Kidney glomerular epithelial cell (primary cell): Measurements from ENCODE around the gene CACNA1C.
"Not testable (repeated sequence)": the region's sequence is repeated elsewhere in the genome, so short reads cannot be mapped to it uniquely, and the experiment has no call there.

Experiments
- DNase-seq: peaks from one replicate; lab custom pipeline; 2025; lab: John Stamatoyannopoulos, UW

The CACNA1C gene

DNA sequence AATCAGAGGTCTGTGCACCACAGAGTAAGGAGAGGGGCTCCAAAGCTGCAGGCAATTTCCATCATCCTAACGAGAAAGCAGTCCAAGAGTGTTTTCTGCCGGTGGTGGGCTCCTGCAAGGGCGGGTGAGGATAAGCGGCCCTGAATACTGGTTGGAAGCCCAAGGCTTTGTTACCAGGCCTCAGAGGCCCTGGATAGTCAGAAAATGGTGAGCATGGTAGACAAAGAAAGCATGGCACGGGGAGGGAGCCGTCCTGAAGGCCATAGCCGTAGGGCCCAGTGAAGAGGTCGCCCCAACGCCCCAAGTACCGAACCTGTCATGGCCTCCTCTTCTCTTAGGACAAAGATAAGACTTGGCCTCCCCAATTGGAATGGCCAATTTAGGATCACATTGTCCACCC lies 435.3 kb downstream of the CACNA1C start:
- DNase-seq: no peak

DNA sequence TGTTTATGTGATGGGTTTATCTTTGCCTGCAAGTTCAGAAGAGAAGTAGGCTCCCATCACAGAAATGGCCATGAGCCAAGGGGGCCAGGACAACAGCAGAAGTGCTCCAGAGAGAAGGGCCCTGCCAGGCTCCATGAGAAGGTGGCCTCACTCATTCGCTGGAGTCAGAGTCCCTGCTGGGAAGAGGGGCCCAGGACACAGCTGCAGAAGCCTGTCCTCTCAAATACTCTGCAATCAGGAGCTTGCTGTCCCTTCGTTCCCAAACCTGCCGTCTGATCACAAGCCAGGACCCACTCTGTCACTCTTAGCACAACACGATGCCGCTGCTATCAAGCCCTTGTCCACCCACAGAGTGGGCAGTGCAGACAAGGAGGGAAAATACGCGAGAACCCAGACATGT lies 435.8 kb downstream of the CACNA1C start:
- no peak for DNase-seq

DNA sequence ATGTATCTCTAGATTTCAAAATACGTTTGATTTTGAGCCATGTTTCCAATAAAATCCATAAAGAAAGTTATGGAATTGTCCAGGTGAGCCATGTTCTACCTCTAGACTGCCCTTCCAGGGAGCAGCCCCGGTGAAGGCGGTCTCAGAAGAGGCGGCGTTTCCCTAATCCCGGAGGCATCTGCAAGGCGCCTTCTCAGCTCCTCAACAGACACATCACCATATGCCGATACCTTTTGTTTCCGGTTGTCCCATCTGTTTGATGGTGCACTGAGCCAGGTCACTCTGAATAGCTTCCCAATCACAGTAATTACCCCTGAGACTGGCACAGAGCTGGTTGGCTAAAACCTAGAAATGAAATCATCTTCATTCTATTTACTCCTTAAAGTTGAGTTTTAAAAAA lies 436.5 kb downstream of the CACNA1C start:
- DNase-seq: no peak

DNA sequence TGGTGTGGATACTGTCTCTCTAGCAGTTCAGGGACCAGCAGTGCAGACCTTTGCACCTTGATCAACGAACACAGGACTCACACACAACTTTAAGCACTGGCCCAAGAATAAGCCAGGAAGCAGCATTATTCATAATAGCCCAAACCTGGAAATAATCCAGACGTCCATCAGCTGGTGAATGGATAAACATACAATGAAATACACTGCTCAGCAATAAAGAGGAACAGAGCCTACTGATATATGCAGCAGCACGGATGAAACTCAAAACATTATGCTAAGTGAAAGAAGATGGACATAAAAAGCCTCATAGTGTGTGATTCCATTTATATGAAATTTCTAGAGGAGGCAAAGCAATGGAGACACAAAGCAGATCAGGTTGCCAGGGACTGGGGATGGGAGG lies 438.0 kb downstream of the CACNA1C start:
- no peak for DNase-seq

DNA sequence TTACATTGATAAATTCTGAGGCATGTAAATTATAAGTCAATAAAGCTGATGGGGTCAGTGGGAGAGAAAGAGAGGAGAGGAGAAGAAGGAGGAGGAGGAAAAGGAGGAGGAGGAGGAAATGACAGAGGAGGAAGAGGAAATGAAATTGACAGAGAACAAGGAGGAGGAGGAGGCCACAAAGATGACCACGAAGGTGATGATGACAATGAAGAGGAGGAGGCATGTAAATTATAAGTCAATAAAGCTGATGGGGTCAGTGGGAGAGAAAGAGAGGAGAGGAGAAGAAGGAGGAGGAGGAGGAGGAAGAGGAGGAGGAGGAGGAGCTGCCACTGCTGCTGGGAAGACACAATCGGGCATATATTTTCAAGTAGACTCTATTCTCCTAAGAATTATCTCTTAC lies 438.6 kb downstream of the CACNA1C start:
- not testable (repeated sequence) for DNase-seq

DNA sequence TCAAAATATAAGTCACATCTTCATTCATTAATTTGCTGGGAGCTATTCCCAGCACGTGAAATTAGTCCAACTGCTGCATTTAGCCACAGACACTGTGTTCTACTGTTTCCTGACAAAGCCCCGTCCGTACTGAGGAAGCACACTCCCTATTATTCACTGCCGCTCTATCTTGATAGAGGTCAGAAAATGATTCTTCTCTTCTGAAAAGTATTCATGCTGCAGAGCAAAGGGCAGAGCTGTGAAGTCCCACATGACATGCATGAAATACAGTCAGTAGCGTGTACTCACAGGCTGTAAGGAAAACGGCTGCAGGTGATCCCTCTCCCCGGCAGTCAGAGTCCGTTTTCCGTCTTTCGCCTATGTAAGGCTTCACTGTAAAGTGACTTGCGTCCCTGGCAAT lies 439.4 kb downstream of the CACNA1C start:
- DNase-seq: no peak

DNA sequence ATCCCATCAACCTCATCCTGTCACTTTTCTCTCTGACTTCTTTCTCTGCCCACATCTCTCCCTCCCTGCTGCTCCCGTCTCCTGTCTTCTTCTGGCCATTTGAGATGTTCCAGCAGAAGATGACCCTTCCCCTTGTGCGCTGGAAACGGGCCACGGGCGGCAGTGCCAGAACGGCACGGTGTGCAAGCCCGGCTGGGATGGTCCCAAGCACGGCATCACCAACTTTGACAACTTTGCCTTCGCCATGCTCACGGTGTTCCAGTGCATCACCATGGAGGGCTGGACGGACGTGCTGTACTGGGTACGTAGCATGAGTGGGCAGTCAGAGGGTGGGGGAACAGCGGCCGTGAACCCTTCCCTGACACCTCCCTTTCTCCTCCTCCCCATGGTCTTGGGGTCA lies 440.3 kb downstream of the CACNA1C start:
- no peak for DNase-seq

DNA sequence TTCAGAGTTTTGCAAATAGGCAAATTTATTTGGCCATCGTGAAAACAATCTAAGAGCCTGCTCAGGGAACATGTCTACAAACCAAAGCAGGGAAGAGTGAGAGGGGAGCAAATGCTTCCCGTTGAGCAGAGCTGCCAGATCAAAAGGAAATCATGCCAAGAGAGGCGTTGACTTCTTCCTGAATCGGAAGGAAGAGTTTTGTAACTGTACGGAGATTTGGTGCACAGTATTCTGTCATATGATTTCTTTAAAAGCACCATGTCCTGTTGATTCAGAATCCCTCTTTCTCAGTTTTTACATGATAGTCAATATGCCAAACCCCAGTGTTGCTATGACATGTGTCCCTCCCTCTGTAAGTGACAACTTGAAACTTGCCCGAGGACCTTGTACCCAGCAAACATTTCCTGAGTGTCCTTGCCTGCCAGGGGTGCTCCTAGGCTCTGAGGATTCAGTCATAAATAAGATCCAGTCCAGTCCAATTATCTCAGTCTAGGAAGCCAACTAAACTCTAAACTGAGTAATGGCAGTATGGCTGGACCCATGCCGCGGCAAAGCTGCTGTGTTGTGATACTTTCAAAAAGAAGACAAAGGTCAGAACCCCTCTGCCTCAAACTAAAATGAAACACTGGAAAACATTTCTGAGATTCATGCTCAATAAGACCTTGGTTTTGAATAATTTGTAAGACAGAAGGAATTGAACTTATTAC lies 441.9 kb downstream of the CACNA1C start:
- DNase-seq: no peak

DNA sequence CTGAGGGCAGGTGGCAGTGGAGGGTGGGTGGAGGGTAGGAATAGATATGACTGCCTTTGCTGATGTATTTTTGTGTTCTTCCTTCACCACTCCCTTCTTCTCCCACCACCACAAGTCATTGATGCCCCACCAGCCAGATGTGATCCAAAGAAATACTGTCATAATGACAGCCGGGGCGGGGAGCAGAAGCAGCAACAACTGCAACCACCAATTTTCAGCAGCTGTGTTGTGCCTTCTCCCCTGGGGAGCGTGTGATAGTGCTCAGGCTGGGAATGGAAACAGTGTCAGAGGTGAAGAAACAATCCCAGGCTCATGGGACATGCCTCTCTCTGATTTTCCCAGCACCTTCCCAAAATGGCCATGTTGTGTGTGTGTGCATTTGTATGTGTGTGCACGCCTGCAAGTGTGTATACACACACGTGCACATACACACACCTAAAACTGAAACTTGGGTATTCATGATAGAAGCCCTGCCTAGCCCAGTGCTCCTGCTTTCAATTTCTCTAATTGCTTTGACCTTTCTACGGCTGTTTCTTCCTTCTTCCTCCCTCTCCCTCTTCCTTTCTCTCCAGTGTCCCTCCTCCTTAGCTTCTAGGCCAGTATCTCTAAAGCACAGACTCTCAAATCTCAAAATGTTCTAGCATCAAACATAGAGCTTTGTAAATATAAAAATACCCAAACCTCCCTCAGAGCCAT lies 442.8 kb downstream of the CACNA1C start:
- no peak for DNase-seq

DNA sequence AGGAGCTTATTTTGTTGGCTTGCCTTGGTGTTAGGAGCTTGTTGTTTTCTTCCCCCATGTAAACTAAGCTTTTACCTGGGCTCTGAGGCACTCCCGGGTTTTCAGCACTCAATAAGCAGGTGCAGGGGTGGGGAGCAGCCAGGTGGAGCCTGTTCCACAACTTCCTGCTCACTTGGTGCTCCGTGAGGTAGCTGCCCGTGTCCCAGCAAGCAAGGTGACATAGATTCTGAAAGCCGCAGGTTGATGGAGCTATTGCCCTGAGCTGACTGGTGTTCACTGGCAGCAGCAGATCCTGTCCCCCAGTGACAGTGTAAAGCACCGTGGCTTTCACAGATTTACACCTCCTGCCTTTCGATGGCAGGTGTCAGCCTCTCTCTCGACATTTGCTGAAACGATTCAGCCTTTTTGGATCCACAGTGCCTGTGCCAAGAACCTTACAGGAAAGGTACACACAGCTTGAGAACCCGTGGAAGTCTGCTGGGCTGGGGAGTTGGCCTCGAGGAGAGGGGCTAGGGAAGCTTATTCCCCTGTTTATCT lies 446.2 kb downstream of the CACNA1C start:
- DNase-seq: no peak

DNA sequence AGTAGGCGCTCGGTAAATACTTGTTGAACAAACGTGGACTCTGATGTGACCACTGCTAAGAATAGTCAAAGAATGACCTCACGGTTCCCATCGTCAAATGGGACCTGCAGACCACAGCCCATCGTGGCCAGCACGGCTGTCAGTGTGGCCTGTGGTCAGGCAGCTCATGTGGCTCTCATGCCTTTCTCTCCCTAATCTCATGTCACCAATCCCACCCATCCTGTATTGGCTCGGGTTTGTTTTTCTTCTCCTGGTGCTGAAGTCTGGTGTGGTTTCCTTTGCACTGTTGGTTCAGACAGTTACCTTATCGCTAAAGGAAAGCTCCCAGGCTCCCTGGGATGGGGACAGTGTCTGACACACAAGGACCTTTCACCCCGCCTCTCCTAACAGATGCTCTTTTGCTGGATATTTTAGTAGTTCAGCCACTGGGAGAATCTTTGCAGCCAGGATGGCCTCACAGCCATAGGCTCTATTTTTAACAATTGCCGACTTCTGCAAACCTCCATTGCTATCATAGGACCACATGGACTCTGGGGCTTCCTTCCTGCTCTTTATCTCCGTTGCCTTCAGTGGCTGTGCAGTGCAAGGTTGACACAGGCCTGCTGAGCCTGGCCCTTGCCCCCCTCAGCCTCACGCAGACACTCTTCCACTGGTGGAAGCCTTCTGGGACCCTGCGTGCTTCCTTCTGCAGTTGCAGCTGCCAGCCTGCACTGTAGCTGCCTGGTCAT lies 448.8 kb downstream of the CACNA1C start:
- DNase-seq: no peak

DNA sequence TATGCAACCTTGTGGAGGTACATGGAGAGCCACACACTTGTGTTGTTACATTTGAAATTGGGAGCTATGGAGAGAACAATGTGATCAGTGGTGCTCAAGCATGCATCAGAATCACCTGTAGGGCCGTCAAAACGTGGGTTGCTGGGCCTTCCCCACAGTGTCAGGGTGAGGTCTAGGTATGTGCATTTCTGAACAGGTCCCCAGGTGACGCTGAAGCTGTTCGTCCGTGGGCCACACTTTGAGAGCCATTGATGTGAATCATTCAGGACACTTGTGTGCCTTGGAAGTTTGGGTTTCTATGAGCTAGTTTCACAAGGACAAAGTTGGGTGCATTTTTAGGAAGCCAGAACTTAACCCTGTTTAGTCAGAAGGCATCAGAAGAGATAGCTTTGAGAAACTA lies 450.2 kb downstream of the CACNA1C start:
- no peak for DNase-seq

DNA sequence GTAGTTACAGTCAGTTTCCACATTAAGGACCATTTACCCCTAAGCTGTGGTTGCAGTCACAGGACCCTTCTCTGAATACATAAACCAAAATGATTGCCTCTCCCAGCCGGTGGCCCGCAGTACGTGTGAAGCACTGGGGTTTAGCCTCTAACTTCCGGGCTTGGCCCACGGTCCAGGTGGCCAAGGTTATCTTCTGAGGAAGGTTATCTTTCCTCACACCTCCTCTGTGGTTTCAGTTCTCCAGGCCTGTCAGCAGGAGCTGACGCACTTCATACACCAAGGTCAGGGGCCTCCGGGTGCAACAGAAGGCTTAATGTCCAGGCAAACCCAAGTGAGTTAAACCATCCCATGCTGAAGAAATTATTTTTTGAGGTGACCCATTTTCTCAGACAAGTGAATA lies 451.0 kb downstream of the CACNA1C start:
- no peak for DNase-seq

DNA sequence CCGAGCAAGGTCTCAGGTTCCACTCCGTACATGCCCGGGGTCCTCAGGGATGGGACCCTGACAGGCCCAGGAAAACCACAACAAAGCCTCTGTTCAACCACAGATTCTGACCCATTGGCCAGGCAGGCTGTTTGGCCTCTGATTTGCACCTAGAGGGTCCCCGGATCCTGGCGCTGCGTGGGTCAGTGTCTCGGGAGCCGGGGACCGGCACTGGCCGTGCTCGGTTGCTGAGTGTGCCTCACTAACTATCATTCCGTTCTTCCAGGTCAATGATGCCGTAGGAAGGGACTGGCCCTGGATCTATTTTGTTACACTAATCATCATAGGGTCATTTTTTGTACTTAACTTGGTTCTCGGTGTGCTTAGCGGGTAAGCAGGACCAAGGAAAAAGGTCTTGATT lies 451.8 kb downstream of the CACNA1C start:
- DNase-seq: no peak

DNA sequence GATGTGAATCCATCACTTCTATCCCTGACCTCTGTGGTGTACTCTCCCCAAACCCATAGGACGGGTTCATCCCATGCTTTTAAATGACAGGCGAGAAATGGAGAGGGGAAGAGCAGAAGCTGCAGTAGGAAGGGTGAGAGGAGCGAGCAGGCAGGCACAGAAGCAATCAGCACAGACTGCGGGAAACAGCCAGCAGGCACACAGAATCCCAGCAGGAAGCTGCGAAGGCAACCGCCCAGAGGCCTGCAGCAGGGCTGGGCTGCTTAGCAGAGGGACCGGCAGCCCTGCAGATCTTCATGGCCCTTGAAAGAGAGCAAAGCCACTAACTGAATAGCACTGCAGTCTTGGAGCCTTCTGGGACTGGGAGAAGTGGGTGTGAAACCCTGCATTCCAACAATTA lies 455.0 kb downstream of the CACNA1C start:
- DNase-seq: no peak

DNA sequence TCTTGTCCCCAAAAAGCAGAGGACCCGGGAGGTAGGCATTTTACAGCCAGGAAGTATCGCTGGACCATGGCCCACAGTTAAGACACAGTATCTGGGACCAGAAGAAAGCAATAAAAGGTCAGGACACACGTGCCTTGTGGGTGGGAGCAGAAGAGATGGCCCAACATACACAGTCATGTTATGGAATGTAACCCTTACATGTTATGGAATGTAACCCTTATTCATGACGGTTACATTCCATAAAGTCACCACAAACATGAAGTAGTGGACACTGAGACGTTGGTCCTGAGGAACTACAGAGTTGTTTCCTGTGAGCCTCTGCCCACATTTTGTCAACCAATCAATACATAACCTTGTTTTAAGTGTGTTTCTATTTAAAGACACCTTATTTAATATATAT lies 456.4 kb downstream of the CACNA1C start:
- DNase-seq: no peak

DNA sequence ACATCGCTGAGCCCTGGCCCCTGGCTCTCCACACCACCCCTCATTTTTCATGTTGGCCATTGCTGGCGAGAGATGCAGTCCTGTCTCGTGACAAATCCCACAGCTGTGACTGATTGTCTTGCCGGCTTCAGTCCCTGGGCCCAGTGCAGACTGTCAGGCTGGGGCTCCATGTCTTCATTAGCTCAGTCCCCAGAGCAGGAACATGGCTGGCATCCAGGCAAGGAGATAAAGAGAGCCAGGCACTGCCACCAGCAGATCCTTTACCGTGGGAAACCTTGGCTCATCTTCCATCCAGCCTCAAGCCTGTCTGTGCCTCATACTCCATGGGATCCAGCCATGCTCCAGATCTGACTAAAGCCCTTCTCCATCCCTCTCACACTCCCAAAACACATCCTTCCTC lies 457.3 kb downstream of the CACNA1C start:
- no peak for DNase-seq

DNA sequence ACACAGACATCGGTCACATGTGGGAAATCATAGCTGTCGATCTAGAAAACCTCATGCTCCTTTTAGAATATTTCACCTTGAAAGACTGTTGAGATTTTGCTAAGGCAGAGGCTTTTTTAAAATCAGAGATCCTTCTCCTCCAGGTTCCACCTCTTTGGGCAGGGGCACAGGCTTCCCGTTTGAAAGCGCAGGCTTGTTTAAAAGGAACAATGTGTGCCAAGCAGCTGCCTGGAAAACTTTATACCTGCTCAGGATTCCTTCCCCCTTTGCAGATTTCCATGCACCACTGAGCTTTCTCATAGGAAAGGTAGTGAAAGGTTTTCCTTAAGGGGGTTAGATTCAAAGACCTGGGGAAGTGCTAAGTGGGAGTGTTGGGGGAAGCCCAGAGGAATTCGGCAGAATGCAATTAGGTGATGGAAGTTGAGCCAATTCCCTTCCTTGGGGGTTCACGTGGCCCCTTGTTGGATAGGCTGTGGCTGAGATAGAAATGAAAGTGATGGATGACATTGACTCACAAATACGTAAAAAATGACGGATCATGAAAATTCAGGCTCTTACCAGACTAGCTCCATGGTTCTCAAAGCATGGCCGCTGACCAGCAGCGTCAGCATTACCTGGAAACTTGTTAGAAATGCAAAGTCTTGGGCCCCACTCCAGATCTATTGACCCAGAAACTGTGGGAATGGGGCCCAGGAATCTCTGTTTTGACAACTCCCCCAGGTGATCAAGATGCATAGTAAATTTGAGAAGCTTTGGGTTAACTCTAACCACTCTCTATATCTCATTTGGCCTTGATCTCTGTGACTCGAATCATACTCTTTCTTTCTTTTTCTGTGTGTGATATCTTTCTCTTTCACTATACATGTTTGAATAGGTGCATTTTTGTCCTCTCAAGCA lies 460.6 kb downstream of the CACNA1C start:
- DNase-seq: no peak

DNA sequence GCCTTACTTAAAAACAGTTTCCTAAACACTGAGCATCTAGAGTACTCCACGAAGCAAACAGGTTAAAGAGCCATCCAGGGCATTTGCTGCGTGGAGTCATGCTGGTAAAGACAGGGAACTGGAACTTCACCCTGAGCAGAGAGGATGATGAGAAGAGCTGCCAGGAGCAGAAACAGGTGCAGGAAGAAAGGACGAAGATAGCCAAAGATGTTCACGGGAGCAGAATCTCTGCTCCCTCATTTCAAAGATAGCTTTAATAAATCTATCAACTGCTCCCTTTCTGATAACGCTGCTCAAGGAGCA lies 461.2 kb downstream of the CACNA1C start:
- no peak for DNase-seq

DNA sequence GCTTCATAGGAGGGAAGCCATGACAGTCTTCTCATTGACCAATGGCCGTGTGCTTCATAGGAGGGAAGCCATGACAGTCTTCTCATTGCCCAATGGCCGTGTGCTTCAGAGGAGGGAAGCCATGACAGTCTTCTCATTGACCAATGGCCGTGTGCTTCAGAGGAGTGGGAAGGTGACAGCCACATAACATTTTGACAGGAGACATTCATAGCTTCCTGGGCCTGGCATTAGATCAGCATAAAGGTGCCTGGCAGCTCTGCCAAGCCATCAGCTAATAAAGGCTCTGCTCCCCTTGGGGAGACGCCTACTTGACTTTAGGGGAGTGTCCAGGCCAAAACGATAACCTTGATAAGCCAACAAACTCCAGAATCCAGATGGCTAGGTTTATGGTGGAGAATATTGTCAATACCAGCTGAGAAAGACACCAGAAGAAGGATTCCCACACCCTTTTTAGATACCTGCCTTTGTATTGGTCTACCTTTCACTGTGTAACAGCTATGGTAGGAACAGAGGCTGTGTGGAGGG lies 468.0 kb downstream of the CACNA1C start:
- DNase-seq: no peak

DNA sequence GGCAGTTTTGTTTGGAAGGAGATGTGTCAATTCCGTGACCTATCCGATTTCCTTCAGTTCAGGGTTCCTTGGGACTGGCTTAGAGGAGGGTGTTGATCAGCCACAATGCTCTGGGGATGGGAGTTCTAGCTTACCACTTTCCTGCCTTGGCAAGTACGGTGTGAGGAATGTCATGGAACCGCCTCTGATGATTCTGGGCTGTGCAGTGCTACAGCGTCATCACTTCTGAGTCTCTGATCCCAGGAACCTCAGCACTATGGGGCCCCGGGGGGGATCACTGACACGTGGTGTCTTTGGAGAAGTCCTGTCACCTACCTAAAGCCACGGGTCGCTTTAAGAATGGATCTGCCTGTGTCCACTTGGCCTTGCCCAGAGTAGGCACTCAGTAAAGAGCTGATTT lies 470.5 kb downstream of the CACNA1C start:
- no peak for DNase-seq

DNA sequence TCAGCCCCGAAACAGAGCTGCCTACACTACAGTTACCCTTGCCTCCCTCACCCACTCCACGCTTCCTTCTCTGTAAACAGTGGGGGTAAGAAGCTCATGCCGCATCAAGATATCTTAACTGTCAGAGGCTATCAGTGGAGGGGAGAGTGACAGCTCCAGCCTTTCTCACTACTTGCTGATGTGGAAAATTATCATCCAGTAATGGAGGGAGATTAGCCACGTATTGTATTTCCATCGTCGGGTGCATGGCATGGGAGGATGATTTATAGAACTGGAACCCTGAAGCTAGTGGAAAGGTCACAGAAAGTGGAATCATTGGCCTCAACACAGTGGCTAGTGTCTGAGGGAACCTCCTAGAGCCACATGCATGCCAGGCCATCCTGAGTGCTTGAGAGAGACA lies 471.1 kb downstream of the CACNA1C start:
- no peak for DNase-seq
